NB4 (cell line): ENCODE results near the gene FAM221B.

Source experiments
- DNase-seq: peaks from one replicate; pipeline ENCODE4 v3.0.0; 2010; ENCODE audit warnings: low read depth
- H3K4me3 ChIP-seq: one replicate; pipeline ENCODE4 v1.5.1; 2011; ENCODE audit warnings: mild to moderate bottlenecking, low read depth, low read length, moderate library complexity
- CTCF ChIP-seq: IDR thresholded peaks from one replicate; pipeline ENCODE4 v1.5.1; 2012; ENCODE audit warnings: low read depth, low read length
- MAX ChIP-seq: IDR thresholded peaks from 2 replicates; pipeline ENCODE4 v1.6.1; 2011; ENCODE audit warnings: low read depth, low read length
- MYC ChIP-seq: IDR thresholded peaks from 2 replicates; pipeline ENCODE4 v1.6.1; 2011; ENCODE audit warnings: low read depth, low read length
- POLR2A ChIP-seq: IDR thresholded peaks from 2 replicates; pipeline ENCODE4 v1.6.1; 2011; ENCODE audit warnings: mild to moderate bottlenecking; ENCODE audit not compliant: insufficient read length; ENCODE audit errors: extremely low read depth

The FAM221B gene

GRCh38 chr9:35852876-35853865, 24.6 kb upstream of the FAM221B start:
- no peak for DNase-seq
- TF ChIP-seq MYC, result no peak
- TF ChIP-seq CTCF, result no peak
- TF ChIP-seq POLR2A, result no peak
- no peak for TF ChIP-seq MAX
- no peak overlapping the region for H3K4me3 ChIP-seq

GRCh38 chr9:35852267-35852815, 23.8 kb upstream of the FAM221B start:
- TF ChIP-seq MYC, result no peak
- TF ChIP-seq CTCF, result no peak
- no peak for TF ChIP-seq POLR2A
- TF ChIP-seq MAX, result no peak
- DNase-seq, result no peak

GRCh38 chr9:35847792-35848572, 19.4 kb upstream of the FAM221B start:
- H3K4me3 ChIP-seq, result no peak overlapping the region
- no peak for TF ChIP-seq POLR2A
- TF ChIP-seq MAX, result no peak
- TF ChIP-seq MYC, result no peak
- TF ChIP-seq CTCF, result no peak
- no peak for DNase-seq

More at GRCh38 chr9:35852267-35852815, 23.8 kb upstream of the FAM221B start:
- H3K4me3 ChIP-seq, result no peak overlapping the region

GRCh38 chr9:35845824-35846771, 17.6 kb upstream of the FAM221B start:
- TF ChIP-seq MYC, result no peak
- TF ChIP-seq CTCF, result no peak
- TF ChIP-seq MAX, result no peak
- no peak for TF ChIP-seq POLR2A
- H3K4me3 ChIP-seq, result no peak overlapping the region
- DNase-seq, result no peak
